ENCODE results near the gene METAP1.
"Not testable (repeated sequence)": the region's sequence is repeated elsewhere in the genome, so short reads cannot be mapped to it uniquely, and the experiment has no call there.

Gene METAP1

GRCh38 chr4:99102634-99103033 is 107.1 kb downstream of the METAP1 start:
- no peak for DNase-seq

GRCh38 chr4:99103166-99103565 is 107.6 kb downstream of the METAP1 start:
- no peak for DNase-seq

- no peak for DNase-seq
Measured at GRCh38 chr4:99104153-99104552, 108.6 kb downstream of the METAP1 start.

GRCh38 chr4:99109286-99109685 is 113.8 kb downstream of the METAP1 start:
- DNase-seq = not testable (repeated sequence)

Data from activated T-cell treated with anti-CD3 and anti-CD28 coated beads, Interleukin-2, amount 50 U/mL, for 1 hour (primary cell).